LNCaP clone FGC (cell line): ENCODE measurements around the gene MEGF10.

Source experiments
- DNase-seq: peaks from one replicate; pipeline ENCODE4 v3.0.0-alpha.2; 2011; ENCODE audit warnings: low read depth
- H3K4me3 ChIP-seq: 2 replicates; pipeline ENCODE4 v1.5.1; 2011; ENCODE audit warnings: mild to moderate bottlenecking, low read depth, low read length, control low read depth
- TF ChIP-seq, protein P1 (sequence below): IDR thresholded peaks from 2 replicates; pipeline ENCODE4 v1.5.1; 2012; ENCODE audit warnings: mild to moderate bottlenecking; ENCODE audit not compliant: control insufficient read depth, insufficient read depth; ENCODE audit errors: extremely low read depth

The MEGF10 gene

DNA sequence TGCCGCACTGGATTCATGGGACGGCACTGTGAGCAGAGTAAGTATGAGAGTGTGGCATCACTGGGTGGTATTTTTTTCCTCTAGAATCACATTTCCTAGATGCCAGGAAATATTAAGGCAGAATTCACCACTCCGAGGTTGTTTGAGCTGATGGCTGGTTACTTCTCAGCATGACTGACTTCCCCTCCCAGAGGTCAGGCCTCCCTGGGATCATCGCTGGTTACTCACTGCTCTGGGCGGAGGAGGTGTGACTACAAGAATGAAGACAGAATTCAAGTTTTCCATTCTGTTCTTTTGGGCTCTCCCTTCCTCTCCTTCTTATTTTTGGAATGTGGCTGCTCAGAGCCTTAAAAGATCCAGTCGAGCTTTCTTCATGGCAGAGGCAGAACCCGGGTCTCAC, 150.2 kb downstream of the MEGF10 start:
- TF ChIP-seq, protein P1, sequence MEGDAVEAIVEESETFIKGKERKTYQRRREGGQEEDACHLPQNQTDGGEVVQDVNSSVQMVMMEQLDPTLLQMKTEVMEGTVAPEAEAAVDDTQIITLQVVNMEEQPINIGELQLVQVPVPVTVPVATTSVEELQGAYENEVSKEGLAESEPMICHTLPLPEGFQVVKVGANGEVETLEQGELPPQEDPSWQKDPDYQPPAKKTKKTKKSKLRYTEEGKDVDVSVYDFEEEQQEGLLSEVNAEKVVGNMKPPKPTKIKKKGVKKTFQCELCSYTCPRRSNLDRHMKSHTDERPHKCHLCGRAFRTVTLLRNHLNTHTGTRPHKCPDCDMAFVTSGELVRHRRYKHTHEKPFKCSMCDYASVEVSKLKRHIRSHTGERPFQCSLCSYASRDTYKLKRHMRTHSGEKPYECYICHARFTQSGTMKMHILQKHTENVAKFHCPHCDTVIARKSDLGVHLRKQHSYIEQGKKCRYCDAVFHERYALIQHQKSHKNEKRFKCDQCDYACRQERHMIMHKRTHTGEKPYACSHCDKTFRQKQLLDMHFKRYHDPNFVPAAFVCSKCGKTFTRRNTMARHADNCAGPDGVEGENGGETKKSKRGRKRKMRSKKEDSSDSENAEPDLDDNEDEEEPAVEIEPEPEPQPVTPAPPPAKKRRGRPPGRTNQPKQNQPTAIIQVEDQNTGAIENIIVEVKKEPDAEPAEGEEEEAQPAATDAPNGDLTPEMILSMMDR, result no peak
- no peak overlapping the region for H3K4me3 ChIP-seq
- no peak for DNase-seq

DNA sequence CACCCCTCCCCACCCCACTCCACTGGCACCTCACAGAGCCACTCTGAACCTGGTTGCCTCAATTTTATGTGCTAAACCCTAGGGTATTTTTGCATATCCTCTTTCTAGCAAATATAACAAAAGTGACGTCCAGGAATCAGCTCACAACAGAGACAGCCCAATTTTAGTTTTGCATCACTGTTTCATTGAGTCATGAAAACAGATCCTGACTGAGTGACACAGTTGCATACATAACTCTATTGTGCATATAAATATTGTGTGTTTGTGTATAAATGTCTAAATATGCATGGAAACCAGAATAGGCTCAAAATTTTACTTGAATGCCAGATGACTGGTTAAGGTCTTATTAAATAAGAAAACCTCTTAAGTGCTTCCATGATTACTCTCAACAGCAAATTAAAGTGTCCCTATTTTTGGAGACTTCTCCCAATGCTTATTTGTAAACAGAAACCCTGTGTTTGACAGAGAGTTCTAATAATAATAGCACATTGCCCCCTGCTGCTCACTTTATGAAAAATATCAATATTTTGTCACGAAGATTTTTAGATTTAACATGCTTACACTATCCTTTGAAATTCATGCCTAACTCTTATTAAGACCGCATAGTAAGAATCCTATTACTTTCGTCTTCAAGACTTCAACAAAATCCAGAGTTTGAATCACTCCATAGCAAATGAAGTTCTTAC, 151.3 kb downstream of the MEGF10 start:
- DNase-seq, result no peak

DNA sequence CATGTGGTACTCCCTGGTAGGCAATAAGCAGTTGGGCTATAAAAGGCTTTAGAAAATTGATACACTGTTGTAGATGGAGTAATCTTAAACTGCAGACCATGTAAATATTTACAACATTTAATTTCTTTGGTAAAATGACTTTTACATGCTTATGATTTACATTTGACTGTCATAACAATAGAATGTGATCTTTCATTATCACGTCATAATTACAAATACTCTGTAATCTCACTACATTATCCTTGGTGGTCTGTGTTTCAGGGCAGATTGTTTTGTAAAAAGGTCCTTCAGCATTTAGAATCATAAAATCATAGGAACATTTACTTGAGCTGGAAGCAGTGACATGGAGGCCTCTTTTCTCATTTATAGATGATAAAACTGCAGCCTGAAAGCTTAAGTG, 153.6 kb downstream of the MEGF10 start:
- H3K4me3 ChIP-seq, result no peak overlapping the region
- DNase-seq, result no peak
- TF ChIP-seq, protein P1, result no peak

More for the DNA sequence above, 151.3 kb downstream of the MEGF10 start:
- TF ChIP-seq, protein P1, result peak; percentile 37; the same call in 1 of the 2 replicates
- no peak overlapping the region for H3K4me3 ChIP-seq

DNA sequence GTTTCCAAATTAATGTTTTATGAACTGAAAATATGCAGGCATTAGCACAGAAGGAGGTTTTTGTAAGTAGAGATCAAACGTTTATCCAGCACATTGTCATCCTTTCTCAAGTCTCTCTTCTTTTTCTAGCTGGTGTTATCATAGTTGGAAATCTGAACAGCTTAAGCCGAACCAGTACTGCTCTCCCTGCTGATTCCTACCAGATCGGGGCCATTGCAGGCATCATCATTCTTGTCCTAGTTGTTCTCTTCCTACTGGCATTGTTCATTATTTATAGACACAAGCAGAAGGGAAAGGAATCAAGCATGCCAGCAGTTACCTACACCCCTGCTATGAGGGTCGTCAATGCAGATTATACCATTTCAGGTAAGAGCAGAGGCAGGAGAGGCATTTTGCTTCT, 154.7 kb downstream of the MEGF10 start:
- TF ChIP-seq, protein P1, result no peak
- no peak overlapping the region for H3K4me3 ChIP-seq
- DNase-seq, result no peak

DNA sequence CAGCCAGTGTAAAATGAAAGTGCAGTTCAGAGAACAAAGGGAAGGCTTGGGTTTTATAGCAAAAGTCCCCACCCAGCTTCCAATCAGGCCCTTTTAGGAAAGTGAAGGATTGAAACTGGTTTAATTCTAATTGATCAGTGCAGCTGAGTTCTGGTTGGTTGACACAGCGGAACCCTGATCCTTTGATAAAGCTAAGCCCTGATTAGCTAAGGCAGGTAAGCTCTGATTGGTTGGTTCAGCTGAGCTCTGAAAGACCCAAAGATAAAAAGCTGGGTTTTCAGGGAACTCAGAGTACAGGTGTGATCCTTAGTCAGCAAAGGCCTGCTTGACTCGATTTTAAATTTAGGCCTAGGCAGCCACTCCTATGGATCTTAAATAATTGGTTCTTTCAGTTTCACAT, 156.0 kb downstream of the MEGF10 start:
- TF ChIP-seq, protein P1, result no peak
- H3K4me3 ChIP-seq, result no peak overlapping the region
- no peak for DNase-seq

DNA sequence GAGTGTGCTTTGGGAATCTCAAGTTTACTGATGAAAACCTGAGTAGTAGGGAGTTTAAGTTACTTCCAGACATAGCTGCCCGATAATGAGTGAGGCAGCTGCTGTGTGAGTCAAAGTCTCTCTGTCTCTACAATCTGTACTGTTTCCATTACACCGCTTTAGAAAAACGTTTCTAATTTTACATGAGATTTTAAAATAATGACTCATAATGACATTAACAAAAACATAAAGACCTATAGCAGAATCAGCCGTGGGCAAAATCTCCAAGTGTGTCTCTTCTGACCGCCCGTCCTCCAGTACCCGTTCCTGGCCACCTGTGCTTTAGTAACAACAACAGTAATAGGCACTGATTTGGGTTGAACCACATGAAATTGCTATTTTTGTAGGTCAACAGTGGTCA, 157.2 kb downstream of the MEGF10 start:
- no peak overlapping the region for H3K4me3 ChIP-seq
- DNase-seq, result no peak
- TF ChIP-seq, protein P1, result no peak

DNA sequence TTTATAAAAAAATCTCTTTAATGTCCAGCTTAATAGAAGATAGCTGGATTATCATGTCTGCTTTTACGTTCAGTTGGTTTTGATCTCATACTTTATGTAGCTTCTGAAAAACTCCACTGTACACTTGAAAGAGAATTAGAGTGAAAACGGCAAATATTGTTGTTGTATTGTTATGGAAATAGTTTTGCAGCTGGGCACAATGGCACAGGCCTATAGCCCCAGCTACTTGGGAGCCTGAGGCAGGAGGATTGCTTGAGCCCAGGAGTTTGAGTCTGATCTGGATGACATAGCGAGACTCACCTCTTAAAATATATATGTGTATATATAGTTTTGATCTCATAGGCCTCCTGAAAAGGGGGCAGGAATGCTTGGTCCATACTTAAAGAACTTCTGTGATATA, 159.4 kb downstream of the MEGF10 start:
- no peak overlapping the region for H3K4me3 ChIP-seq
- no peak for DNase-seq

More for the DNA sequence above, 159.4 kb downstream of the MEGF10 start:
- TF ChIP-seq, protein P1, result no peak
